ENCODE measurements around the gene CPA5.
"Not testable (repeated sequence)": the region's sequence is repeated elsewhere in the genome, so short reads cannot be mapped to it uniquely, and the experiment has no call there.

CPA5 gene

DNA sequence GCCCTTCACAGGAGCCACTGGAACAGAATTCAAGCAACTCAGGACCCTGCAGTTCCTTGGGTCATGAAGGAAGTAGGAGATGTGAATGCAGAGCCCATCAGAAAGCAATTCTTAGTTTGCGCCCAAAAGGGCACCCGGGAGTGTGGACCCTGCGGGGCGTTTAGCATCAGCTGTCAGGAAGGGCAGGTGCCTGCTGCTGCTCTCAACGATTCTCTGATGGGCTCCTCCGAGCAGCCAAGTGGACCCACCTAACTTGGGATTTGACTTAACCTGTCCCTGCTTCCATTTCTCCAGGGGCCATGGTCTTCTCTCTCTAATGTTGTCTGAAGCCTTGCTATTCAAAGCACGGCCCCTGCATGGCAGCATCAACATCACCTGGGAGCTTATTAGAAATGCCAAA, 17.1 kb downstream of the CPA5 start:
- no peak for DNase-seq

DNA sequence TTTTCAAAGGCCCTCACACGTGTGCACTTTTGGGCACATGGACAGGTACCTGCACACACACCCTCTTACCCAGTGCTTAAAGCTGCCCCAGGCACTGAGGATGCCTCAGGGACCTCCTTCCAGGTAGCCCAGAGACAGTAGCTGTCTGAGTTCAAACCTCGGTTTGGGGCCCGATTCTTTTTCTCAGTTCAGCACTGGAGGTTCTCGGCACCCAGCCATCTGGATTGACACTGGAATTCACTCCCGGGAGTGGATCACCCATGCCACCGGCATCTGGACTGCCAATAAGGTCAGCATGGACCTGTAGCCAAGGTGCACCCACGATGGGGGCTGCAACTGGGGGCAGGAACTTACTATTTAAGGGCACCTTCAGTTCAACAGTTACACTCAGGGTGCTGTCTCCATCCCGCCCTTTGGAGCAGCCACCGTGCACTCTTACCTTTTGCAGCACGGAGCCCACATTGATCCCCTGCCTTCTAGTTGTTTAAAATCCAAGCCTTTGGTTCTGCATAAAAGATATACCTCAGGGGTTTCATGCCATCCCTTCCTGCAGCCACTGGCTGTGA, 17.7 kb downstream of the CPA5 start:
- no peak for DNase-seq

DNA sequence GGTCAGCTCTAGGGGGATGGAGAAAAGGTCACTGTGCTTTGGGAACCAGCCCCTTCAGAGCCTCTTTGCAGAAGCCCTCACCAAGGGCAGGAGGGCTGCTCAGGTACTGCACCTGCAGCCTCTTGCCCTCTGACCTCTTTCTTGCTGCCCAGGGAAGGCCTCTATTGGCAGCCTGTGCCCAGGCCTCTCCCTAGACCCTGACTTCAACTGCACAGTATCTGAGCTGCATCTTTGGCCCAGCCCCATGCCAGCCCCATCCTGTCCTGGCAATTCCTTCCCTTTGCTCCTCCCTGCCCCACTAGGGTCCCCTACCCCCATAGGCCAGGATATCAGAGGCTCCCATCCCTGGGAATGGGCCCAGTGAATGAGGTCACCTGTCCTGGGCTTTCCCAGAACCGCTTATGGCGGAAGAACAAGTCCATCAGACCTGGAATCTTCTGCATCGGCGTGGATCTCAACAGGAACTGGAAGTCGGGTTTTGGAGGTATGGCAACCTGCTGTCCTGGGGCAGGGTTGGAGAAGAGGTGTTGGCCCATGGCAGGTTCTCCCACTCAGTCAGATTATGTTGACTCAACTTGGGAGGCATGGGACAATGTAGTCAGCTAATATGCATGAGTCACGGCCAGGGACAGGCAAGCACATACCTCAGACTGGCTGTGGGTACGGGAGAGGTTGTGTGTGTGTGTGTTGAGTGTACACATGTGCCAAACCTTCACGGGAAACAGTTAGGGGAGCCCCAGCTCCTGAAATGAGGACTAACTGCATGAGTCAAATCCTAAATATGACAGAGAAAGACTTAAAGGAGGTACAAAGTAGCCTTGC, 18.6 kb downstream of the CPA5 start:
- DNase-seq, result no peak

DNA sequence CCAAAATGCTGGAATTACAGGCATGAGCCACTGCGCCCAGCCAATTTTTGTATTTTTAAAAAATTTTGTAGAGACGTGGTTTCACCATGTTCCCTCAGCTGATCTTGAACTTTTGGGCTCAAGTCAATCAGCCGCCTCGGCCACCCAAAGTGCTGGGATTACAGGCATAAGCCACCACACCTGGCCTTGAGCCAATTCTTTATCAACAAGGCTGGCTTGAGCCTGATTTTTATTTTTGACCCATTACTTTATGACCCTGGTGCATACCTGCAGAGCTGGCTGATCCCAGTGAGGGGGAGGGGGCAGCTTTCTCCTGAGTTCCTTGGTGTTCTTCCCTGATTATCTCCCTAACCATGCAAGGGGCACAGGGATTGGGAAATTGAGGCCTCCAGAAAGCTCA, 19.8 kb downstream of the CPA5 start:
- no peak for DNase-seq

DNA sequence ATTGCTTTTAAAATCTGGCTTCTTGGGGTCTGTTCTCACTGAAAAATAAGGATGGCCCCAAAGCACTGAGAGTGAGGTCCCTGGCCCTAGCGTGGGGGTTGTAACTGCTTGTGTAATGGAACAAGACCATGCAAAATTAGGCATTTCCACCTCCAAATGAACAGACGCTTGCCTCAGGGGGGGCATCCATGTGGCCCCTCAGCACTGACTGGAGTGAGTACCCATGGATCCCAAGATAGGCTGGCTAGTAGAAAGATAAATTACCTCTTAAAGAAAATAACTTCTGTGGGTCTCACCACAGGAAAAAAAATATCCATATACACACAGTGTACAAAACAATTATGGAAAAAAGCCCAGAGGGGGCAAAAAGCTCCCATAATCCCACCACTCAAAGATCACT, 20.5 kb downstream of the CPA5 start:
- no peak for DNase-seq

DNA sequence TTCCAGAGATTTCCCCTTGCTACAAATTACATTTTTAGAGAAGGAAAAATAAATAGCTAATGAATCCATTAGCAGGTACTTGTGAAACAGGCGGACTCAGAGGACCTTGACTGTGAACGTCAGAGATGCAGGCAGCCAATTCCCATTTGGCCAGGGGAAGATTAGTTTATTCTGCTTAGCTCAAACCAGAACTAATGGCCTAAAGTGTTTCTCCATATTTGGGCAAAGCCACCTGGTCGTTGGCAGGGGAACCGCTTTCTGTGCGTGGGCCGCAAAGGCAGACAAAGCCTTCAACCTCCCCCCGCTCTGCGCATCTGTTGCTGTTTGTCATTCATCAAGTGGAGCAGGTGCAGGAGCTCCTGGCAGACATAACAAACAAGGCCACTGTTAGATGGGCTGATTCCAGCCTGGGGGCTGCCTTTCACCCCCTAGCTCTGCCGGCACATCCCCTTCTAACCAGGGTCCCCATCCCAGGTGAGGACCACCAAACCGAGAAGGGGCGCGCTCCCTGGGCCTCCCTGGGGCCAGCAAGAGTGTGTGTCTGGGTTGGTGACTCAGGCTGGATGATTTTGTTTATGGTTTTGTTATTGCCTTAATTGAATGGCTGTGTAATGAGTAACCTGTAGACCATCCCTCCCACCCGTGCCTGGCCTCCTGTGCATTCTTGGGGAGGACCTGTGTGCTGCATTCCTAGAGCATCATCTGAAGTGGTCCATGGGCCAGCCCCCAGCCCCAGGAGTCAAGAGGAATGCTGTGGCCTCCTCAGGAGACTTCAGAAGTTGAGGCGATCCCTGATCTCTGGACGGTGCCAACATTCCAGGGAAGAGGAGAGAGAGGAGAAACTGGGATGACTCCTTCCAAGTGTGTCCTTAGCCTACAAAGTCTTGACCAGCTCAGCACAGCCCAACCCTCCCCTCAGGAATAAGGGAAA, 21.2 kb downstream of the CPA5 start:
- peak; percentile 93 to 99 for DNase-seq

DNA sequence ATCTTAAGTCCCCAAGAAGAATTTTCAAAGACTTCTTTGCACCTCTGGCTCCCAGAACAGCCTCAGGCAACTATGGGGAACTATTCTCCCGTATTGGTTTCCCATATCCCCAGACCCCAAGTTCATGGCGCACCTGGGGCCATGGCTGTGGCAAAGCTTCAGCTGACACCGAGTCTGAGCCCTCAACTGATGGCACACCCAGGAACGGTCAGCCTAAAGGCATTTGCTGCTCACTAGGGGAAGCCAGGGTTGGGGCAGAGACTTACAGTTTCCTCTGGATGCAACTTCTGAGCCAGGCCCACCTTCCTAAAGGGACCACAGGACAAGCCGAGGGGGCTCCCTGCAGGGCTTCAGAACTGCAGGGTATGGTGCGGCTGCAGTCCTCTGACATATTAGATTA, 21.9 kb downstream of the CPA5 start:
- DNase-seq, result no peak

DNA sequence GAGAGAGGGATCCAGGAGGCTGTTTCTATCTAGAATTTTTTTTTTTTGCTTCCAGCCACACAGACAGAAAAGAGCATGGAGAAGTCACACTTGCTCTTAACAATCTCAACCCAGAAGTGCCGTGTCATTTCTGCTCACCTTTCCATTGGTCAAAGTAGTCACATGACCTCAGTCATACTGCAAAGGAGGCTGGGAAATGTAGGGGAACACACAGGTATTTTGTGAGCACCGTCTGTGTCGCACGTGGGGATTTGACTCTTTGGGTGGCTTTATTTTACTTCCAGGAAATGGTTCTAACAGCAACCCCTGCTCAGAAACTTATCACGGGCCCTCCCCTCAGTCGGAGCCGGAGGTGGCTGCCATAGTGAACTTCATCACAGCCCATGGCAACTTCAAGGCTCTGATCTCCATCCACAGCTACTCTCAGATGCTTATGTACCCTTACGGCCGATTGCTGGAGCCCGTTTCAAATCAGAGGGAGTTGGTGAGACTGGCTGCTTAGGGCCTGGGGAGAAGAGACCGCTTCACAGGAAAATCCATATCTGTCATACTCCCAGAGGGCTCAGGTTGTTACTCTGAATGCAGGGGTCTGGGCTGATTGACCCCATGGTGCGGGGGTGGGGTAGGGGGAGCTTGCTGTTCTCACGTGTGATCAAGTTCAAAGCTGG, 22.6 kb downstream of the CPA5 start:
- no peak for DNase-seq

DNA sequence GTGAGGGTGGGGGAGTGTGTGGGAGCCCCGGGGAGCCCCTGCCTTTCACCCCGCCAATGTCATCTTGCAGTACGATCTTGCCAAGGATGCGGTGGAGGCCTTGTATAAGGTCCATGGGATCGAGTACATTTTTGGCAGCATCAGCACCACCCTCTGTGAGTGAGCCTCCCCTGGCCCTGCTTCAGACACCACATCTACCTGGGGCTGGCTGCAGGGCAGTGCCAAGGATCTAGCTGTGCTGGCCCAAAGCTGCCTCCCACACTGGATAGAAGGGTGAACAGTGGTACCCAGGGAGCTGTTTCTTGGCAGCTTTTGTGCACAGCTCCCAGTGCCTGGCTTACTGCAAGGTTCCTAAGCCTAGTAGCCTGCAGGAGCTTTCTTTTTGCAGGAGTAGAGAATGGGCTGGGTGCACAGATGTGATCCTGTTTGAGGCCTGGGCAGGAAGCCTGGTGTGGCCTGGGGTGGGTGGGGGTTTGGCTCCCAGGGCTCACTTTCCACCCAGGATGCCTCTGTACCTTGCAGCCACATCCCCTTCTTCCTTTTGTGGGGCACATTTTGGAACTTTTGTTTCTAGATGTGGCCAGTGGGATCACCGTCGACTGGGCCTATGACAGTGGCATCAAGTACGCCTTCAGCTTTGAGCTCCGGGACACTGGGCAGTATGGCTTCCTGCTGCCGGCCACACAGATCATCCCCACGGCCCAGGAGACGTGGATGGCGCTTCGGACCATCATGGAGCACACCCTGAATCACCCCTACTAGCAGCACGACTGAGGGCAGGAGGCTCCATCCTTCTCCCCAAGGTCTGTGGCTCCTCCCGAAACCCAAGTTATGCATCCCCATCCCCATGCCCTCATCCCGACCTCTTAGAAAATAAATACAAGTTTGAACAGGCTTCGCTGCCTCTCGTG, 23.5 kb downstream of the CPA5 start:
- DNase-seq, result no peak

DNA sequence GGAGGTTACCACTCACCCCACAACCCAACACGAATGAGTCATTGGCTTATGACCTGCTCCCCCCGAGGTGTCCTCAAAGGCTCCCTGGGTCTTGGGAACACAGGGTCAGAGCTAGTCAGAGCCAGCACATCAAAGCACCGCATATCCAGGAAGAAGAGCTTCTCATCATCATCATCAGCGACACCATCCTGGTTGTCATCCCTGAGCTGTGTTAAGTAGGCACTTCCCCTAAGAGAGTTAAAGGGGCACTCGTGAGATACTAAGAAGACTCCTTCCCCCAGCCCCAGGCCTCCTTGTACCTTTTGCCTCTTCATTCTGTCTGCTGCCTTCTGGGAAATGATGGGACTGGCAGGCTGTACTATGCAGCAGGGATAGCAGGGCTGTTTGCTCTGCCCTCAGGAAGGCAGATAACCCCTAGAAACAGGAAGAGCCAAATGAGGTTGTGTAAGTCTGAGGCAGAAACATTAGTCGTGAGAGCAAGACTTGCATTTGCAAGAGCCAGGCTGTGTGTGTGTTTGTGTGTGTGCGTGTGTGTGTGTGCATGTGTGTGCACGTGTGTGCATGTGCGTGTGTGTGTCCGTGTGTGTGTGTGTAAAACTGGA, 24.6 kb downstream of the CPA5 start:
- no peak for DNase-seq

DNA sequence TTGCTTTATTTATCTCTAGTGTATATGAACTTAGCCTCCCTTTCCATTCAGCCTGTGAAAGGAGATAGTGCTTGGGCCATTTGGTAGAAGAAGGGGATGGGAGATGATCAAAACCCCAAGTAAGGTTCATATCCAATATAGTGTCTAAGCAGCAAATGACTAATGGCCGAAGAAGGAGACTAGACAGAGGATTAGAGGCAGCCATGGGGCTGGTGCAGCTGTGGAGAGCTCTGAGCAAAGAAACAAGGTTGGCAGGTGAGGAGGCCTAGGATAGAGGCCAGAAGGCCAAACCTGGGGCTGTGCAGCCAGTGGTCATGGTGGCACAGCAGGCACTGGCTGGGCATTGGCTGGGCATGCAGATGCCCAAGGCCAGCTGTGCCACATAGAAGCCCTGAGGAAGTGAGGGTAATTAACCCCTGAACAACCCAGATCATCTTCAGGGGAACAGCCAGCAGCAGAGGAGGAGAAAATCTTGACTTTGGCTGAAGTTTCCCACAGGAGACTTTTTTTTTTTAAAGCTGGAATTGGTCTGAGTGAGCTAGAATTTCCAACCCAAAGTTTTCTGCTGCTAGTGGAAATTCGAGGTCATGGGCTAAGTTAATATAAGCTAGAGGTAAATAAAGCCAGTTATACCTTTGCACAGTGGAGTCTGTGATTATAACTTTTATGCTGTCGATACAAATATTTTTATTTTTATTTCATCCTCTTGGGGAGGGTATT, 25.4 kb downstream of the CPA5 start:
- no peak for DNase-seq

DNA sequence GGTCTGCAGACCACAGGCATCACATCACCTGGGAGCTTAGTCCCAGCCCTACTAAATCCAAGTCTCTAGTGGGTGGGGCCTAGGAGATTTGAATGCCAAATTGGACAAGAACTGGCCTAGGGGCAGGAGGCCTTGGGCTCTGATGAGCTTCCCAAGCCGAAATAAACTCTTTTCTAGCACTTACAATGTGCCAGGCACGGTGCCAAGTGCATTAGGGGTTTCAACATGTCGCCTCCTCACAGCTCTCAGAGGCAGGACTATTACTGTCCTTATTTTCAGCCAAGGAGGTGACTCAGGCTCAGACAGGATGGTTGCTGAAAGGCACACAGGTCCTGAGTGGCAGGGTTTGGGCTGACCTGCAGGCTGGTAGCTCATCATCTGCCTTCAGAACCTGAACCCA, 26.4 kb downstream of the CPA5 start:
- no peak for DNase-seq

DNA sequence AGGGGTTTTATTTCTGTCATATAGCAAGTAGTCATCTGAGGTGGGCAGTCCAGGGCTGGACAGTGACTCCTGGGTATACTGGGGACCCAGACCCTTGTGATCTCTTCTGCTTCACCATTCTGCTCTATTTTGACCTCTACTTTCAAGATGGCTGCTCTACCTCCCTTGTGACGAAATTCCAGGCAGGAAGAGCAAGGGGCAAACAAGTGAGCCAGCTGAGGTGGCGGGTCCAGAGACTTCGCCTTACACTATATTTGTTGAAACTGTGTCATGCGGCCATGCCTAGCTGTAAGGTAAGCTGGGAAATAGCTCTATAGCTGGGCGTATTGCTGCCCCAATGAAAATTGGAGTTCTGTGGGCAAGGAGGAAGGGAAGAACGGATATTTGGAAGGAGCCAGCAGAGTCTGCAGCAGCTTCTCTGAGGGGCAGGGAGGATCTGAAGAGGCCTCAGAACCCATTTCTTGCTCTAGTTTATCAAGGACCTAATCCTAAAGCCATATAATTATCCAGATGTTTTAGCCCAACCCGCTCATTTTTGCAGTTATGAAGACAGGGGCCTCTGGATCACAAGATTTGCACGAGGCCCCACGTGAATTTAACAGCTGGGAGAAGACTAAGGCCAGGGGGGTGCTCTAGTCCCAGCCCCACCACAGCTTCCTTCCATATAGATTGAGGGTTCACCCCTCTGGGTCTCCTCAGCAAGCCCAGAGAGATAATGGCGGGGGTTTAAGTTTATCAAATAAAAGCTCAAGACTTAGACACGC, 28.0 kb downstream of the CPA5 start:
- no peak for DNase-seq

DNA sequence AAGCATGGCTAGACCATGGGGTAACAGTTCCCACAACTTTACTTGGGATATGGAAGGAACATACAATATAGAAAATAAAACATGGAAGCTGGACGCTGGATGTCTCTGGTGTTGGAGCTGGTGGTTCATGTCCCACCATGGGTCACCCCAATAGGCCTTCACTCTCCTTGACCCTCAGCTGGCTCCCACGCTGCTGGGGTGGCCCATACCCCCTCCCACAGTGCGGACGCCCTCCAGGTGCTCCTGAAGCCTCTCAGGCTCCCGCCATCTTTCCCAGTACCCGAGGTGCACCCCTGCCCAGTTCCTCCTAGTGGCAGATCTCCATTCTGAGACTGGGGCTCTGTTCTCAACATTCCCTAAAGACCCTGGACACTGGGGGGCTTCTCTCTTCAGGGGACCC, 29.9 kb downstream of the CPA5 start:
- no peak for DNase-seq

DNA sequence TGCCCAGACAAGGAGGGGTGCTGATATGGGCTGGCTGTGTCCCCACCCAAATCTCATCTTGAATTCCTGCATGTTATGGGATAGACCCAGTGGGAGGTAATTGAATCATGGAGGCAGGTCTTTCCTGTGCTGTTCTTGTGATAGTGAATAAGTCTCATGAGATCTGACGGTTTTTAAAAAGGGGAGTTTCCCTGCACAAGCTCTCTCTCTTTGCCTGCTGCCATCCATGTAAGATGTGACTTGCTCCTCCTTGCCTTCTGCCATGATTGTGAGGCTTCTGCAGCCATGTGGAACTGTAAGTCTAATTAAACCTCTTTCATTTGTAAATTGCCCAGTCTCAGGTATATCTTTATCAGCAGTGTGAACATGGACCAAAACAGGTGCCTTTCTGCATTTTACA, 31.8 kb downstream of the CPA5 start:
- not testable (repeated sequence) for DNase-seq

DNA sequence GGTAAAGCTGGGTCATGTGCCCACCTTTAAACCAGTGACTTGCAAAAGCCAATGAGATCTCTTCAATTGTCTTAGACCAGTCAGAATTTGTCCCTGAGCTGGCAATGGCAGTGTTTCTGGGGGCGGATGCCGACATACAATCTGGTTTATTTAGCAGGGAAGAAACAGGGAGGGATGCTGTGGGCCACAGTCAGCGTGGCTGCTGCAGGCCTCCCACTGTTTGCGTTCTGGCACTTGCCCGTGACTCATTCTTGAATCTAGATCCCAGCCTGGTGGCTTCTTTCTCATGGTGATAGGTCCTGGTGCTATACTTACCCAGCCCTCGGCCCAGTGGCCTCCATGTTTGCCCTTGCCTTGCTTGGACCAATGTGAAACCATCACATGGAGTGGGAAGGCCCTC, 32.6 kb downstream of the CPA5 start:
- DNase-seq, result no peak

DNA sequence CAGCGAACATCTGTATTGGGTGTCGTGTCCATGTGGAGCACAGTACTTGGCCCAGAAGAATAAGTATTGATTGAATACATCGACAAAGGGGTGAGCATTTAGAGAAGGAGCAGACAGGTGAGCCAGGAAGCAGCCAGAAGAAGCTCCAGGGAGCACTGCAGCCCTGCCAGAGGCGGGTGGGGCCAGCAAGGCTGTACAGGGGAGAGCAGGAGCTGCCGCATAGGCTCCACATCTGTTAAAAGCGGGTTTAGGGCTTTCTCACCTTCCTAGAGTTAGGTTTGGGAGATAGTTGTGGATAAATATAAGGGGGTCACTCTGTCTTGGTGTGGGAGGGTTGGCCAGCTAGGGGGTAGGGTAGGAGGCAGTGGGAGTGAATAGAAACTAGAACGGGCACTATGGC, 34.4 kb downstream of the CPA5 start:
- DNase-seq, result no peak

DNA sequence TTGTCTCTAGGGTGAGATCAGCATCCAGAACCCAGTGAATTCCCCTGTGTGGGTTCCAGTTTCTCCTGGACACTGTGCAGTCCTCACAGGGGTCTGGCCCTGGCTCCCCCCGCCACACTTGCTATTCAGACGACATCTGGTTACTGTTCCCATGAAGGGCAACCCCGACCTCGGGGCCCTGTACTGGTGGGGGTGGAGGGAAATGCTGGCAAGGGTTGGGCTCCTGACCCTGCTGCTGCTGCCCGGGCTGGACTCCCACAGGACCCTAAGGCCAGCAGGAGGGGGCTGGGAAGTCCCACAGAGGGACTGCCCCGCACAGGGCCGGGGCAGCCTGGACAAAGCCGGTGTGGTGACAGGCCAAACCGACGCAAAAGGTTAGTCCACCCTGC, 34.9 kb downstream of the CPA5 start:
- DNase-seq, result no peak

DNA sequence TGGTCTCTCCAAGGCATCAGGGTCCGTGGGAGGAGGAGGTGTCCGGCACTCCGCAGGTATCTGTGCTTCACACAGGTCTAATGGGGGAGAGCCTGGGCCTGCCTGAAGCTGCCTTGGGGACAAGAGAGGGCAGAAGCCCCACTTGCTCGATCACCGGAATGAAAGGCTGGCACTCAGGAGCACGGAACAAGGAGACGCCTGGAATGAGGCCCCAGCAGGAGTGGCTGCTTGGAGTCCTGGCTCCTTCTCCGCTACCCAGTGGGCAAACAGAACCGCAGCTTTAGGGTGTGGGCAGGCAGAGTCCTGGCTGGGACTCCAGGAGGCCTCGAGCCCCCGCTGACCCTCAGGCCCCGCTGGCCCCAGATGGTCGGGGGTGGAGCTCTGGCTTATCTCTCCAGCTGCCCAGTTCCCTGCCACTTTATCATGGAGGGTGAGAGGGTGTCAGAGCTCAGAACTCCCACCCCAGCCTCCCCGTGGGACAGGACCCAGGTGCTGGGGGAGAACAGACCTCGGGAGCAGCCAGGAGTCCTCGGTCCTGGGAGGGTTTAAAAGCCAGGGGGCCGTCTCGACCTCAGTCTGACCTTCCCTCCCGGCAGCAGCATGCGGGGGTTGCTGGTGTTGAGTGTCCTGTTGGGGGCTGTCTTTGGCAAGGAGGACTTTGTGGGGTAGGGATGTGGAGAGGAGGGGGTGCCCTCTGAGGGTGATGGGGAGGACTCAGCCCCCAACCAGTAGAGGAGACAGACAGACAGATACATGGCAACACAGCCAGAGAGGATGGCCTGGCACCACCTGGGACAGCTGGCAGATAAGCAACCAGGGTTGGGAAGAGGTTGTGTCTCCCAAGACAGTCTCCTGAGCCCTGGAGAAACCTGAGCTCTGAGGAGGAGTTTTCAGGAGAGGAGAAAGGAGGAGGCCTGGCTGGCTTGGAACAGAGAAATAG, 35.6 kb downstream of the CPA5 start, which contains the start of gene CPA1:
Gene CPA1, plus strand, starts transcription at position 574 of the 940 bp plus-strand sequence. Its CDS starts 27 bp downstream, at position 601.
- no peak for DNase-seq
